SK-N-MC (cell line): ENCODE data around the gene ZFYVE28.

Experiments
- DNase-seq: peaks from one replicate; pipeline ENCODE4 v3.0.0-alpha.2; 2011; ENCODE audit warnings: low read depth, low spot score
- H3K27ac ChIP-seq: fragments of 200-600 bp; sonication (generic); 2 replicates; pipeline ENCODE4 v1.5.1; 2016; ENCODE audit warnings: mixed run types
- H3K36me3 ChIP-seq: fragments of 200-600 bp; sonication (generic); 2 replicates; pipeline ENCODE4 v1.6.1; 2017; ENCODE audit warnings: antibody characterized with exemption, low read length, mixed read lengths; ENCODE audit not compliant: insufficient read depth
- H3K4me3 ChIP-seq: fragments of 200-600 bp; sonication (generic); 2 replicates; pipeline ENCODE4 v1.5.1; 2016
- H3K9ac ChIP-seq: fragments of 200-600 bp; sonication (generic); 2 replicates; pipeline ENCODE4 v1.8.0; 2017; ENCODE audit warnings: mixed run types, mixed read lengths; ENCODE audit not compliant: insufficient read length
- H3K9me3 ChIP-seq: fragments of 200-600 bp; sonication (generic); 2 replicates; pipeline ENCODE4 v1.6.1; 2017; ENCODE audit warnings: low read depth, mild to moderate bottlenecking, antibody characterized with exemption, low read length, moderate library complexity, mixed read lengths
- EZH2 ChIP-seq: fragments of 200-600 bp; sonication (generic); IDR thresholded peaks from one replicate; pipeline ENCODE4 v1.6.1; 2017; ENCODE audit warnings: antibody characterized with exemption
- FOXP2 ChIP-seq: optimal IDR thresholded peaks from 2 replicates; pipeline ENCODE3; 2011; ENCODE audit warnings: mild to moderate bottlenecking, moderate library complexity; ENCODE audit not compliant: insufficient read depth; ENCODE audit errors: extremely low read length, control extremely low read depth
- POLR2AphosphoS5 ChIP-seq: IDR thresholded peaks from 2 replicates; pipeline ENCODE4 v1.6.1; 2012; ENCODE audit warnings: mild to moderate bottlenecking, low read depth, low read length, borderline replicate concordance

ZFYVE28 gene

GRCh38 chr4:2339458-2340271 is 78.8 kb downstream of the ZFYVE28 start:
- no peak overlapping the region for H3K9ac ChIP-seq
- DNase-seq = no peak
- no peaks in the 10 kb centered on the region for H3K9me3 ChIP-seq
- TF ChIP-seq EZH2 = no peak
- no peak for TF ChIP-seq FOXP2
- no peak for TF ChIP-seq POLR2AphosphoS5
- no peaks in the 10 kb centered on the region for H3K36me3 ChIP-seq
- H3K27ac ChIP-seq = no peak overlapping the region
- H3K4me3 ChIP-seq = no peak overlapping the region

- Histone ChIP-seq H3K9ac (no peak overlapping the region), H3K36me3 (no peaks in the 10 kb centered on the region), H3K4me3 (no peak overlapping the region), H3K9me3 (no peaks in the 10 kb centered on the region), H3K27ac (no peak overlapping the region)
- TF ChIP-seq FOXP2 = no peak
- no peak for TF ChIP-seq POLR2AphosphoS5
- TF ChIP-seq EZH2 = no peak
- DNase-seq = no peak
Observed at GRCh38 chr4:2338754-2339457, 79.5 kb downstream of the ZFYVE28 start.

- TF ChIP-seq EZH2 (no peak), POLR2AphosphoS5 (no peak), FOXP2 (no peak)
- Histone ChIP-seq H3K36me3 (no peaks in the 10 kb centered on the region), H3K27ac (no peak overlapping the region), H3K9me3 (no peaks in the 10 kb centered on the region), H3K9ac (no peak overlapping the region), H3K4me3 (no peak overlapping the region)
- DNase-seq = no peak
Observed at GRCh38 chr4:2337896-2338295, 80.5 kb downstream of the ZFYVE28 start.

DNA sequence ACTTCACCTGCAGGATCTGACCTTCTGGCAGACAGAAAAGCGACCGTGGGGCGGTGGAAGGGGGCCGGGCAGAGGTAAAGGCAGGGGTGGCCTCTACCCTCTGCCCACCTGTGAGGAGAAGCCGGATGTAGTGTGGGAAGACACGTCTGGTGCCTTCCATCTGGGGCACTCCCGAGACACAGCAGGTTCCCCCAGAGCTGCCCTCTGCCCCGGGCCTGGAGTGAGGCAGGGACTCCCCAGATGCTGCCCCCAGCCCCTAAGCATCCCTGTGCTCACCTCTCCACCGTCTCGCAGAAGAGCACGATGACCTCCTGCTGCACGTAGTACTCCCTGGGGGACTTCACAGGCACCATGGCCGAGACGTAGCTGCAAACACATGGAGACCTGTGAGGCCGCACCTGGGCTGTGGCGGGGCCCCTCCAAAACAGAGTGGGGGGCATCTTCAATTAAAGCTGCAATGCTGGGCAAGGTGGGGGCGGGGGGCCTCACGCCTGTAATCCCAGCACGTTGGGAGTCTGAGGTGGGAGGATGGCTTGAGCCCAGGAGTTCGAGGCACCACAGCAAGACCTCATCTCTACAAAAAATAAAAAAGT is 81.2 kb downstream of the ZFYVE28 start:
- TF ChIP-seq POLR2AphosphoS5 (no peak), FOXP2 (no peak), EZH2 (no peak)
- H3K36me3 ChIP-seq = no peaks in the 10 kb centered on the region
- no peak overlapping the region for H3K9ac ChIP-seq
- H3K4me3 ChIP-seq = no peak overlapping the region
- DNase-seq = no peak
- H3K9me3 ChIP-seq = no peaks in the 10 kb centered on the region
- no peak overlapping the region for H3K27ac ChIP-seq

DNA sequence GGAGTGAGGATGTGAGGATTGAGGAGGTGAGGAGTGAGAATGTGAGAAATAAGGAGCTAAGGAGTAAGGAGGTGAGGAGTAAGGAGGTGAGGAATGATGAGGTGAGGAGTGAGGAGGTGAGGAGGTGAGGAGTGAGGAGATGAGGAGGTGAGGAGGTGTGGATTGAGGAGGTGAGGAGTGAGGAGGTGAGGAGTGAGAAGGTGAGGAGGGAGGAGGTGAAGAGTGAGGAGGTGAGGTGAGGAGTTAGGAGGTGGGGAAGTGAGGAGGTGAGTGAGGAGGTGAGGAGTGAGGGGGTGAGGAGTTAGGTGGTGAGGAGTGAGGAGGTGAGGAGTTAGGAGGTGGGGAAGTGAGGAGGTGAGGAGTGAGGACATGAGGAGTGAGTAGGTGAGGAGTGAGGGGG is 81.8 kb downstream of the ZFYVE28 start:
- Histone ChIP-seq H3K27ac (no peak overlapping the region), H3K9me3 (no peaks in the 10 kb centered on the region), H3K9ac (no peak overlapping the region), H3K4me3 (no peak overlapping the region), H3K36me3 (no peaks in the 10 kb centered on the region)
- no peak for DNase-seq
- TF ChIP-seq FOXP2 = no peak
- TF ChIP-seq POLR2AphosphoS5 = no peak
- TF ChIP-seq EZH2 = no peak

DNA sequence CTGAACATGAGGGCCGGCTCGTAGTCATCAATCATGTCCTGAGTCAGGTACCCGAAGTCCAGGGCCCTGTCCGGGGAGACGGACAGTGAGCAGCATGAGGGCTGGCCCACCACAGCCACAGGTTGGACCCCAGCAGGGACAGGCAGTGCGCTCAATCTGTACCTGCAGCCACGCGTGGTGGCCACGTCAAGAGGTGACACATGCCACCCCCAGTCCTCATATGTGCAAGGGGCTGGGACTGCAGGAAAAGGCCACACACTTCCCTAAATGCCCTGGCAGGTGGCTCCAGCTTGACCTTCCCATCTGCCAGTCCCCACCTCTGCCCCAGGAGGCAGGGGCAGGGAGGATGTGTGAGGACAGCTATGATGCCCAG is 82.7 kb downstream of the ZFYVE28 start:
- no peak overlapping the region for H3K27ac ChIP-seq
- no peak overlapping the region for H3K9ac ChIP-seq
- TF ChIP-seq FOXP2 (no peak), EZH2 (no peak), POLR2AphosphoS5 (no peak)
- no peak for DNase-seq
- H3K36me3 ChIP-seq = no peaks in the 10 kb centered on the region
- H3K9me3 ChIP-seq = no peaks in the 10 kb centered on the region
- no peak overlapping the region for H3K4me3 ChIP-seq

GRCh38 chr4:2334826-2335728 is 83.4 kb downstream of the ZFYVE28 start:
- Histone ChIP-seq H3K36me3 (no peaks in the 10 kb centered on the region), H3K4me3 (no peak overlapping the region), H3K9me3 (no peaks in the 10 kb centered on the region), H3K27ac (no peak overlapping the region), H3K9ac (no peak overlapping the region)
- TF ChIP-seq FOXP2 (no peak), POLR2AphosphoS5 (no peak), EZH2 (no peak)
- no peak for DNase-seq
